ENCODE results near the gene POLR1D. TPM values are rescaled to one million over a fixed set of nuclear protein-coding genes. Genes with fewer than 3 reads are reported as not detected.

Gene POLR1D
- total RNA-seq, 4 donors from 2014 or later: 104 to 159 (median 142) TPM

- TF ChIP-seq, protein P1, sequence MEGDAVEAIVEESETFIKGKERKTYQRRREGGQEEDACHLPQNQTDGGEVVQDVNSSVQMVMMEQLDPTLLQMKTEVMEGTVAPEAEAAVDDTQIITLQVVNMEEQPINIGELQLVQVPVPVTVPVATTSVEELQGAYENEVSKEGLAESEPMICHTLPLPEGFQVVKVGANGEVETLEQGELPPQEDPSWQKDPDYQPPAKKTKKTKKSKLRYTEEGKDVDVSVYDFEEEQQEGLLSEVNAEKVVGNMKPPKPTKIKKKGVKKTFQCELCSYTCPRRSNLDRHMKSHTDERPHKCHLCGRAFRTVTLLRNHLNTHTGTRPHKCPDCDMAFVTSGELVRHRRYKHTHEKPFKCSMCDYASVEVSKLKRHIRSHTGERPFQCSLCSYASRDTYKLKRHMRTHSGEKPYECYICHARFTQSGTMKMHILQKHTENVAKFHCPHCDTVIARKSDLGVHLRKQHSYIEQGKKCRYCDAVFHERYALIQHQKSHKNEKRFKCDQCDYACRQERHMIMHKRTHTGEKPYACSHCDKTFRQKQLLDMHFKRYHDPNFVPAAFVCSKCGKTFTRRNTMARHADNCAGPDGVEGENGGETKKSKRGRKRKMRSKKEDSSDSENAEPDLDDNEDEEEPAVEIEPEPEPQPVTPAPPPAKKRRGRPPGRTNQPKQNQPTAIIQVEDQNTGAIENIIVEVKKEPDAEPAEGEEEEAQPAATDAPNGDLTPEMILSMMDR (IDR thresholded peaks at IDR 0.05 in 4 of 5, conservative IDR thresholded peaks at IDR 0.05 in 1 of 5): no peak
- TF ChIP-seq POLR2A (IDR thresholded peaks at IDR 0.05): no peak
- peaks cover 30 to 51% of the 10 kb centered on the region in 2 donors for H3K4me1 ChIP-seq
- DNase-seq: no peak
- no peaks in the 10 kb centered on the region for H3K9me3 ChIP-seq
- no peak overlapping the region for H3K4me3 ChIP-seq
- H3K27me3 ChIP-seq: no peaks in the 10 kb centered on the region
- no peak for ATAC-seq
- peaks cover 0 to 3% of the 10 kb centered on the region in 2 donors for H3K36me3 ChIP-seq
- intact Hi-C loops (cut with DNase I; ENCODE audit: low total_unique reads) (no loop called here), in situ Hi-C loops (cut with MboI; ENCODE audit: low sequenced_read_pairs in 4 of 4) (no loop called here)
- no peak overlapping the region for H3K27ac ChIP-seq
Observed at GRCh38 chr13:27643334-27644132, 21.8 kb downstream of the POLR1D start.

DNA sequence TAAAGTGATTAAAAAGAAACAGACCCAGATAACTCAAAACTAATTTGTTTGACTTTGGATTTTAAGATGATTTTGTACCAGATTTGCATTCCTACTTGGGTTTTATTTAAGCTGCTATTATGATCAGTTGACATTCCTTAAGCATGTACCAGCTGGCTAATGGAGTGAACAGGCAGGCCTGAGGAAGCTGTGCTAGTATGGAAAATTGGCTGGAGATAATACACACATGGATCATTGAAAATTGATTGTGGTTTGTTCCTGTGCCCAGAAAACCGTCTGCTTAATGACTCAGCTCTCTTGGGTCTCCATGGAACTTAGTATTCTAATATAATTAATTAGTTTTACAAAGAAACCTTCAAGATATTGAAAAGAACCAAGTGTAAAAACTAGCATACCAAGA lies 22.6 kb downstream of the POLR1D start:
- Histone ChIP-seq H3K36me3 (peaks cover 0 to 11% of the 10 kb centered on the region in 2 donors), H3K27me3 (no peaks in the 10 kb centered on the region), H3K4me1 (peaks cover 25 to 43% of the 10 kb centered on the region in 2 donors), H3K27ac (no peak overlapping the region), H3K4me3 (no peak overlapping the region), H3K9me3 (no peaks in the 10 kb centered on the region)
- intact Hi-C loops (cut with DNase I; ENCODE audit: low total_unique reads): no loop called here
- TF ChIP-seq POLR2A (IDR thresholded peaks at IDR 0.05): no peak
- TF ChIP-seq, protein P1 (IDR thresholded peaks at IDR 0.05 in 4 of 5, conservative IDR thresholded peaks at IDR 0.05 in 1 of 5): no peak
- in situ Hi-C loops (cut with MboI; ENCODE audit: low sequenced_read_pairs in 4 of 4): no loop called here
- DNase-seq (no peak), ATAC-seq (no peak)

DNA sequence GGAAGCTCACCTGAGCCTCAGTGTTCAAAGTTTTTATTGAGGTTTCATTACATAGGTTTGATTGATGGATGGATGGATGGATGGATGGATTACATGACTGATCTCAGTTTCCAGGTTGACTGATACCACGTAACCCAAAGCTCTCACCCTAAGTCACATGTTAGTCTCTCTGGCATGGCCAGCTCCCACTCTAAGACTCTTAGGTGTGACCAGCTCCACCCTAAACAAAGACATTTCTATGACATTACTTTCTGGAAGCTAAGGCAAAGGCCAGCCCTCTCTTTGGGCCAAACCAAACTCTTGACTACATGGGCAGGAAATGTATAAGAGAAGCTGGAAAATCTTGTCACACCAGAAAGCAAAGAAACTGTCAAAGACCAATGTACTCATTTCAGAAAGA lies 28.6 kb downstream of the POLR1D start:
- Histone ChIP-seq H3K4me1 (peaks cover 0 to 11% of the 10 kb centered on the region in 2 donors), H3K9me3 (no peaks in the 10 kb centered on the region), H3K36me3 (peaks cover 0 to 34% of the 10 kb centered on the region in 2 donors), H3K4me3 (no peak overlapping the region), H3K27me3 (no peaks in the 10 kb centered on the region), H3K27ac (no peak overlapping the region)
- DNase-seq (no peak), ATAC-seq (no peak)
- no peak for TF ChIP-seq POLR2A (IDR thresholded peaks at IDR 0.05)
- TF ChIP-seq, protein P1 (IDR thresholded peaks at IDR 0.05 in 4 of 5, conservative IDR thresholded peaks at IDR 0.05 in 1 of 5): no peak
- in situ Hi-C loops (cut with MboI; ENCODE audit: low sequenced_read_pairs in 4 of 4) (no loop called here), intact Hi-C loops (cut with DNase I; ENCODE audit: low total_unique reads) (no loop called here)

DNA sequence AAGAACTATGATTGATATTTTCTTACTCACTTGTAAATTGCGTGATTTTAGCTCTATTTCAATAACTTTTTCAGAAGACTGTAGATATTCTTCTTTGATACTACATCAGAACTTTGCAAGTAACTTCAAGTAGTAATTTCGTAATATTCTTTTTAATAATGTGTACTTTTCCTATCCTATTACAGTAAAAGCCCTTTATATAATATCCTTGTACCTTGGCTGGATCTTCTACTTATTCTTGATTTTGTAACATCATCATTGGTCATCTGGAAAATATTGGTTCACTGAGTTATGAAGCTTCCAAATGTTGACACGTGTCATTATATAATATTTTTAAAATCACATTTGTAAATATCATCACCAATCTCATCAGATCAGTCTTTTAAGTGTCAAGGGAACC lies 32.4 kb downstream of the POLR1D start:
- no peaks in the 10 kb centered on the region for H3K27me3 ChIP-seq
- H3K27ac ChIP-seq: no peak overlapping the region
- H3K4me3 ChIP-seq: no peak overlapping the region
- no peak for TF ChIP-seq POLR2A (IDR thresholded peaks at IDR 0.05)
- TF ChIP-seq, protein P1 (IDR thresholded peaks at IDR 0.05 in 4 of 5, conservative IDR thresholded peaks at IDR 0.05 in 1 of 5): no peak
- in situ Hi-C loops (cut with MboI; ENCODE audit: low sequenced_read_pairs in 4 of 4) (no loop called here), intact Hi-C loops (cut with DNase I; ENCODE audit: low total_unique reads) (no loop called here)
- ATAC-seq: no peak
- no peaks in the 10 kb centered on the region for H3K9me3 ChIP-seq
- no peak for DNase-seq
- H3K4me1 ChIP-seq: peaks cover 0 to 11% of the 10 kb centered on the region in 2 donors
- H3K36me3 ChIP-seq: peaks cover 0 to 25% of the 10 kb centered on the region in 2 donors
